ENCODE data around the gene TIMELESS.
A peak's percentile ranks its signal among the peaks of the same experiment; 100 is the strongest.

TIMELESS gene

GRCh38 chr12:56377989-56378316 lies 71.3 kb downstream of the TIMELESS start:
- no peak for DNase-seq (ENCODE audit: low read depth)
- no peak overlapping the region for H3K4me3 ChIP-seq (ENCODE audit: low read length)
- TF ChIP-seq, protein P1, sequence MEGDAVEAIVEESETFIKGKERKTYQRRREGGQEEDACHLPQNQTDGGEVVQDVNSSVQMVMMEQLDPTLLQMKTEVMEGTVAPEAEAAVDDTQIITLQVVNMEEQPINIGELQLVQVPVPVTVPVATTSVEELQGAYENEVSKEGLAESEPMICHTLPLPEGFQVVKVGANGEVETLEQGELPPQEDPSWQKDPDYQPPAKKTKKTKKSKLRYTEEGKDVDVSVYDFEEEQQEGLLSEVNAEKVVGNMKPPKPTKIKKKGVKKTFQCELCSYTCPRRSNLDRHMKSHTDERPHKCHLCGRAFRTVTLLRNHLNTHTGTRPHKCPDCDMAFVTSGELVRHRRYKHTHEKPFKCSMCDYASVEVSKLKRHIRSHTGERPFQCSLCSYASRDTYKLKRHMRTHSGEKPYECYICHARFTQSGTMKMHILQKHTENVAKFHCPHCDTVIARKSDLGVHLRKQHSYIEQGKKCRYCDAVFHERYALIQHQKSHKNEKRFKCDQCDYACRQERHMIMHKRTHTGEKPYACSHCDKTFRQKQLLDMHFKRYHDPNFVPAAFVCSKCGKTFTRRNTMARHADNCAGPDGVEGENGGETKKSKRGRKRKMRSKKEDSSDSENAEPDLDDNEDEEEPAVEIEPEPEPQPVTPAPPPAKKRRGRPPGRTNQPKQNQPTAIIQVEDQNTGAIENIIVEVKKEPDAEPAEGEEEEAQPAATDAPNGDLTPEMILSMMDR (conservative IDR thresholded peaks at IDR 0.05; ENCODE audit: low read depth, low read length), result no peak

- DNase-seq (ENCODE audit: low read depth), result no peak
- no peak overlapping the region for H3K4me3 ChIP-seq (ENCODE audit: low read length)
- TF ChIP-seq, protein P1 (conservative IDR thresholded peaks at IDR 0.05; ENCODE audit: low read depth, low read length), result peak; percentile 23
Measured at GRCh38 chr12:56377310-56377988, 71.8 kb downstream of the TIMELESS start.

- DNase-seq (ENCODE audit: low read depth), result no peak
- no peak overlapping the region for H3K4me3 ChIP-seq (ENCODE audit: low read length)
- TF ChIP-seq, protein P1 (conservative IDR thresholded peaks at IDR 0.05; ENCODE audit: low read depth, low read length), result no peak
Measured at GRCh38 chr12:56375598-56376434, 73.4 kb downstream of the TIMELESS start.

DNA sequence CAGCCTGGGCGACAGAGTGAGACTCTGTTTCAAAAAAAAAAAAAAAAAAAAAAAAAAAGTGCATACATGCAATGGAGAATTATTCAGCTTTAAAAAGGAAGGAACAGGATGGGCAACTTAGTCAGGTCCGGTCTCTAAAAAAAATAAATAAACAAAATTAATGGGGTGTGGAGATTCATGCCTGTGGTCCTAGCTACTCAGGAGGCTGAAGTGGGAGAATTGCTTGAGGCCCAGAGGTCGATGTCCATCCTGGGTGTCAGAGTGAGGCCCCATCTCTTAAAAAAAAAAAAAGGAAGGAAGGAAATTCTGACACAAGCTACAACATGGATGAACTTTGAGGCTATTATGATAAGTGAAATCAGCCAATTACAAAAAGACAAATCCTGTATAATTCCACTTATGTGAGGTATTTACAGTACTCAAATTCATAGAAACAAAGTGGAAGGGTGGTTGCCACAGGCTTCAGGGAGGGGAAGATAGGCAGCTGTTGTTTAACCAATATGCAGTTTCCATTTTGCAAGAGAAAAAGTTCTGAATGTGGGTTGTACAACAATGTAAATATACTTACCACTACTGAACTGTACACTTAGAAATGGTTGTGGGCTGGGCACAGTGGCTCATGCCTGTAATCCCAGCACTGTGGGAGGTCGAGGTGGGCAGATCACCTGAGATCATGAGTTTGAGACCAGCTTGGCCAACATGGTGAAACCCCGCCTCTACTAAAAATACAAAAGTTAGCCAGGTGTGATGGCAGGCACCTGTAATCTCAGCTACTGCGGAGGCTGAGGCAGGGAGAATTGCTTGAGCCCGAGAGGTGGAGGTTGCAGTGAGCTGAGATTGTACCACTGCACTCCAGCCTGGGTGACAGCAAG lies 74.3 kb downstream of the TIMELESS start:
- H3K4me3 ChIP-seq (ENCODE audit: low read length), result no peak overlapping the region
- TF ChIP-seq, protein P1 (conservative IDR thresholded peaks at IDR 0.05; ENCODE audit: low read depth, low read length), result no peak
- no peak for DNase-seq (ENCODE audit: low read depth)

DNA sequence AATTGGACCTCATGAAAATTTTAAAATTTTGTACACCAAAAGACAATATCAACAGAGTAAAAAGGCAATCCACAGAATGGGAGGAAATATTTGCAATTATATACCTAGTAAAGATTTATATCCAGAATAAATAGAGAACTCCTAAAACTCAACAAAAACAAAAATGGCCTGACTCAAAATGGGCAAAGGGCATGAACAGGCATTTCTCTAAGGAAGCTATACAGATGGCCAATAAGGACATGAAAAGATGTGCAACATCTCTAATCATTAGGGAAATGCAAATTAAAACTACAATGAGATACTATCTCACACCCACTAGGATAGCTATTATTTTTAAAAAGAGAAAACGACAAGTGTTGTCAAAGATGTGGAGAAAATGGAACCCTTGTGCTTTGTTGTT lies 75.7 kb downstream of the TIMELESS start:
- TF ChIP-seq, protein P1 (conservative IDR thresholded peaks at IDR 0.05; ENCODE audit: low read depth, low read length), result no peak
- H3K4me3 ChIP-seq (ENCODE audit: low read length), result no peak overlapping the region
- DNase-seq (ENCODE audit: low read depth), result no peak

DNA sequence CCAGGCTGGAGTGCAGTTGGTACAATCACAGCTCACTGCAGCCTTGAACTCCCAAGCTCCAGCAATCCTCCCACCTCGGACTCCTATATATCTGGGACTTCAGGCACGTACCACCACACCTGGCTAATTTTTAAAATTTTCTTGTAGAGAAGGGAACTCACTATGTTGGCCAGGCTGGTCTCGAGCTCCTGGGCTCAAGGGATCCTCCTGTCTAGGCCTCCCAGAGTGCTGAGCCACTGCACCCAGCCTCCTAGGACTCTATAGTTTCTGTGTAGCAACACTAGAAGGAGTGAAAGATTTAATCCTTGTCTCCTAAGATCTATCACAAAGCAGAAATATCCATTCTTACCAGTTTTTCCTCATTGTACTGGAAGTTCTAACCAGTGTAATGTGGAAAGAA lies 82.3 kb downstream of the TIMELESS start:
- H3K4me3 ChIP-seq (ENCODE audit: low read length), result no peak overlapping the region
- TF ChIP-seq, protein P1 (conservative IDR thresholded peaks at IDR 0.05; ENCODE audit: low read depth, low read length), result no peak

More for the DNA sequence above, 82.3 kb downstream of the TIMELESS start:
- DNase-seq (ENCODE audit: low read depth), result no peak

All from retinal pigment epithelial cell (primary cell).